ENCODE measurements around the gene PTGES3L. TPM values are rescaled to one million over a fixed set of nuclear protein-coding genes. Genes with fewer than 3 reads are reported as not detected.

PTGES3L gene
- polyA plus RNA-seq, 1 of the 3 experiments (the other 2 are of a cell fraction) = 1.4 TPM

- Histone ChIP-seq H3K4me3 (ENCODE audit: low read depth in 2 of 2, low read length in 1 of 2) (no peak overlapping the region), H3K4me1 (ENCODE audit: control insufficient read depth in 1 of 2, insufficient read depth in 2 of 2, low read depth in 1 of 2, low read length in 1 of 2) (no peaks in the 10 kb centered on the region; a peak in 1 of 4 replicates), H4K20me1 (ENCODE audit: insufficient read depth) (no peaks in the 10 kb centered on the region), H2AFZ (ENCODE audit: low read depth) (no peak overlapping the region), H3K27me3 (ENCODE audit: insufficient read depth) (no peaks in the 10 kb centered on the region), H3F3A (replicated peaks; ENCODE audit: insufficient read depth) (peaks cover 19% of the 10 kb centered on the region), H3K4me2 (no peak overlapping the region), H3K36me3 (replicated peaks in 1 of 2; ENCODE audit: control insufficient read depth in 1 of 2, insufficient read depth in 2 of 2, low read length in 1 of 2) (no peaks in the 10 kb centered on the region), H3K27ac (ENCODE audit: low read depth in 2 of 2, low read length in 1 of 2) (no peak overlapping the region), H3K9me2 (no peaks in the 10 kb centered on the region), H3K9me3 (no peaks in the 10 kb centered on the region), H3K9ac (no peak overlapping the region), H3K79me2 (ENCODE audit: insufficient read depth) (peaks cover 2% of the 10 kb centered on the region)
- ChIA-PET CTCF (interaction anchor here (0.8 kb wide), 1 partner anchor 149 kb away, joined by 3 read pairs; no protein-coding TSS in a partner anchor), POLR2A (no interaction called here)
- TF ChIP-seq MXI1 (IDR thresholded peaks at IDR 0.05; ENCODE audit: low read depth, low read length) (no peak), NFIC (IDR thresholded peaks at IDR 0.05; ENCODE audit: borderline replicate concordance) (no peak), YY1 (IDR thresholded peaks at IDR 0.05; ENCODE audit: low read depth) (no peak), IRF3 (IDR thresholded peaks at IDR 0.05; ENCODE audit: low read depth, low read length) (no peak), FOXJ3 (CRISPR knock-in tag; IDR thresholded peaks at IDR 0.05) (no peak), REST (IDR thresholded peaks at IDR 0.05; ENCODE audit: low read depth, low read length) (no peak), RFX5 (IDR thresholded peaks at IDR 0.05; ENCODE audit: low read length) (no peak), TEAD4 (IDR thresholded peaks at IDR 0.05; ENCODE audit: borderline replicate concordance, insufficient read depth) (no peak), SMC3 (IDR thresholded peaks at IDR 0.05; ENCODE audit: low read depth, low read length) (no peak), RCOR1 (IDR thresholded peaks at IDR 0.05; ENCODE audit: low read length) (no peak), GABPA (IDR thresholded peaks at IDR 0.05; ENCODE audit: low read depth) (no peak), PBX3 (IDR thresholded peaks at IDR 0.05) (no peak), EP300 (IDR thresholded peaks at IDR 0.05; ENCODE audit: borderline replicate concordance in 1 of 2, low read depth in 1 of 2, low read length in 1 of 2) (no peak), GATA2 (CRISPR knock-in tag; IDR thresholded peaks at IDR 0.05) (no peak), TAF1 (IDR thresholded peaks at IDR 0.05; ENCODE audit: borderline replicate concordance, low read depth, low read length) (no peak), MEF2A (IDR thresholded peaks at IDR 0.05; ENCODE audit: borderline replicate concordance, low read depth) (no peak)
- no peak for DNase-seq
- WGBS (ENCODE audit: low lambda C conversion rate) = 71% methylated on average over 5 of the region's 5 CpGs
These were observed 10.8 kb downstream of the PTGES3L start for GRCh38 chr17:42969001-42969581.
